Middle frontal gyrus (tissue), 1 donor: ENCODE data around the gene ITIH1.

Experiments used
- DNase-seq: peaks from one replicate; pipeline ENCODE4 v3.0.0-alpha.2; 2015; ENCODE audit warnings: low spot score; ENCODE audit errors: extremely low spot score

ITIH1 gene

DNA sequence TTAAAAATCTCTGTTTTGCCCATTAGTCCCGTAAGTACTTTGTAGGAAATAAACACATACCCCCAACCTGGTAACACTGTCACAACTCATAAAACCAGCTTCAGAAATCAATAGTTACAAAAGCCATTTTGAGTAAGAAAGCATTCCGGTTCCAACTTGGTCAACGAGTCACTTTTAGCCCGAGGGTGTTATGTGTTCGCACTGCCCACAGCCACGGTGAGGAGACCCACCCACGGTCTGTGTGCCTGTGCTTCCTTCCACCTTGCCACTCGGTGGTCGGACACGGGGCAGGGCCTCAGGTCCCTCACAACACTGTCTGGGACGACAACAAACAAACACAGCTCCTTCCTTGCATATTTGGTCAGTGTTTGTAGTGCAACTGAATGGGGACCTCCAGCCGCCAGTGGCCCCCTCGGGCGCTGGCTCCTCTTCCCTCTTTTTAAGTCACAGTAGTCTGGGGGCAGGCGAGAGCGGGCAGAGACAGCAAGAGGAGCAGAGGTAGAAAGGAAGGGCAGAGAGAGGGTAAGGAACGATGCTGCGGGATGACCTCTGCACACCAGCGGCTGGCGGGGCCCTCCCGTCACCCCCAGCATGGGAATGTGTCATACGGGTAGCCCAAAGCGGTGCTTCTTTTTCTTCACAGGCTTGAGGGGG lies 62.6 kb downstream of the ITIH1 start:
- DNase-seq = no peak

DNA sequence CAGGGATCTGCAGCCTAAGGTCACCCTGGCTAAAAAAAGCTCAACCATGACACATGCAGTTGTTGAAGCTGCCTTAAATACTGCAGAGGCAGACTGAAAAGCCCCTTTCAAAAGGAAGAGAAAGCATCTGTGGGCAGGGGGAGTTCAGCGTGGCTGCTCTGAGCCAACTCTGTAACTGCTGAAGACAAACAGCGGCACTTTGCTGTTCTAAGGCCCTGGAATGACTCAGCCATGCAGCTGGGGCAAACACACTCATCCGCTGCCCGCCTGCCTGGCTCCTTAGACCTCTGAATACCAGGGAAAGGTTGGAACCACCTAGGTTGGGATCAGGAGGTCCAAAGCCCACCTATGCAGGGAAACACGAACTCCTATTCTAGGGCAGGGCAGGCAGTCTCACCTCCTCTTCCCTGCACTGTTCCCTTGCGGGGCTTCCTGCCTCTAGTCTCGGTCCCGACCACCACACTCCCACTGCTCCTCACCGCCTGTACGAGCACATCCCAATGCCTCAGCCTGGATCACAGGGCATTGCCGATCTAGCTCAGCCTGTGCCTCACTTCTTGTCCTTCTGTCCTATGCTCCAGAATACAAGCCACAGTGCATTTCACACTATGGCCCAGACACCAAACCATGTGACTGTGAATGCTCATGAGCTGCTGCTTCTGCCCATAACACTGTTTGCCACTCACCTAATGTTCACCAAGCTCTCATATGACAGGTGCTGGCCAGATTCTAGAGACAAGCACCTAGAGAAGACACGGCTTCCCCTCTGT lies 64.0 kb downstream of the ITIH1 start:
- no peak for DNase-seq
